Erythroblast (primary cell): ENCODE measurements around the gene ZSCAN26.

Experiments used
- GATA1 ChIP-seq: IDR thresholded peaks from 2 replicates; pipeline ENCODE4 v1.6.1; 2011; ENCODE audit warnings: low read depth, mild to moderate bottlenecking, control low read depth, low read length, moderate library complexity
- POLR2A ChIP-seq: IDR thresholded peaks from 2 replicates; pipeline ENCODE4 v1.6.1; 2011; ENCODE audit warnings: mild to moderate bottlenecking, low read length

GRCh38 chr6:28269492-28269891 lies 2.5 kb downstream of the ZSCAN26 start:
- TF ChIP-seq POLR2A, result no peak
- TF ChIP-seq GATA1, result no peak
